GM12874 (cell line): Measurements from ENCODE around the gene RFTN2.

Experiments
- TF ChIP-seq, protein P1 (sequence below): IDR thresholded peaks from 2 replicates; pipeline ENCODE4 v1.5.1; 2011; ENCODE audit warnings: low read depth, mild to moderate bottlenecking, control low read depth, low read length, moderate library complexity; ENCODE audit not compliant: insufficient read depth

RFTN2 gene

DNA sequence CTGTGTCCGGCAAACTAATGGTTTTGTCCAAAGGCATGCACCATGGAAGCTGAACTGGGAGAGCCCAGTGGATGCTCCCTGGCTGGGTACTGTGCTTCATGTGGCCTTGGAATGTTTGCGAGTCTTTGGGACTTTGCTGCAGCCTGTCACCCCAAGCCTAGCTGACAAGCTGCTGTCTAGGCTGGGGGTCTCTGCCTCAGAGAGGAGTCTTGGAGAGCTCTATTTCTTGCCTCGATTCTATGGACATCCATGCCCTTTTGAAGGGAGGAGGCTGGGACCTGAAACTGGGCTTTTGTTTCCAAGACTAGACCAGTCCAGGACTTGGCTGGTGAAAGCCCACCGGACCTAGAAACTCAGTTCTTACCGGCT is 31.4 kb upstream of the RFTN2 start:
- TF ChIP-seq, protein P1, sequence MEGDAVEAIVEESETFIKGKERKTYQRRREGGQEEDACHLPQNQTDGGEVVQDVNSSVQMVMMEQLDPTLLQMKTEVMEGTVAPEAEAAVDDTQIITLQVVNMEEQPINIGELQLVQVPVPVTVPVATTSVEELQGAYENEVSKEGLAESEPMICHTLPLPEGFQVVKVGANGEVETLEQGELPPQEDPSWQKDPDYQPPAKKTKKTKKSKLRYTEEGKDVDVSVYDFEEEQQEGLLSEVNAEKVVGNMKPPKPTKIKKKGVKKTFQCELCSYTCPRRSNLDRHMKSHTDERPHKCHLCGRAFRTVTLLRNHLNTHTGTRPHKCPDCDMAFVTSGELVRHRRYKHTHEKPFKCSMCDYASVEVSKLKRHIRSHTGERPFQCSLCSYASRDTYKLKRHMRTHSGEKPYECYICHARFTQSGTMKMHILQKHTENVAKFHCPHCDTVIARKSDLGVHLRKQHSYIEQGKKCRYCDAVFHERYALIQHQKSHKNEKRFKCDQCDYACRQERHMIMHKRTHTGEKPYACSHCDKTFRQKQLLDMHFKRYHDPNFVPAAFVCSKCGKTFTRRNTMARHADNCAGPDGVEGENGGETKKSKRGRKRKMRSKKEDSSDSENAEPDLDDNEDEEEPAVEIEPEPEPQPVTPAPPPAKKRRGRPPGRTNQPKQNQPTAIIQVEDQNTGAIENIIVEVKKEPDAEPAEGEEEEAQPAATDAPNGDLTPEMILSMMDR, result no peak

DNA sequence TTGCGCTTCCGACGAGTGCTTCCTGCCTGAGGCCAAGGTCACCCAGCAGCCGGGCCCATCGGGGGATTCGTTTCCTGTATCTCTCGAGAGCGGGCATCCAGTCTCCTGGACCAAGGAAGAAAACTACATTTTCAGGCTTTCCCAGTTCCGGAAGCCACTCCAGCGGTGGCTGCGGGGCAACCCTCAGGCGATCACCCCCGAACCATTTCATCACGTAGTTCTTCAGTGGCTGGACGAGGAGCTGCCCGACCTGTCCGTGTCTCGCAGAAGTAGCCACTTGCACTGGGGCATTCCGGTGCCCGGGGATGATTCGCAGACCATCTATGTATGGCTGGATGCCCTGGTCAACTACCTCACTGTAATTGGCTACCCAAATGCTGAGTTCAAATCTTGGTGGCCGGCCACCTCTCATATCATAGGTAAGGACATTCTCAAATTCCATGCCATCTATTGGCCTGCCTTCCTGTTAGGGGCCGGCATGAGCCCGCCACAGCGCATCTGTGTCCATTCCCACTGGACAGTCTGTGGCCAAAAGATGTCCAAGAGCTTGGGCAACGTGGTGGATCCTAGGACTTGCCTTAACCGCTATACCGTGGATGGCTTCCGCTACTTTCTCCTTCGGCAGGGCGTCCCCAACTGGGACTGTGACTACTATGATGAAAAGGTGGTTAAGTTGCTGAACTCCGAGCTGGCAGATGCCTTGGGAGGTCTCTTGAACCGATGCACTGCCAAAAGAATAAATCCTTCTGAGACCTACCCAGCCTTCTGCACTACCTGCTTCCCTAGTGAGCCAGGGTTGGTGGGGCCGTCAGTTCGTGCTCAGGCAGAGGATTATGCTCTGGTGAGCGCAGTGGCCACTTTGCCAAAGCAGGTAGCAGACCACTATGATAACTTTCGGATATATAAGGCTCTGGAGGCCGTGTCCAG is 30.8 kb upstream of the RFTN2 start:
- TF ChIP-seq, protein P1, result no peak

DNA sequence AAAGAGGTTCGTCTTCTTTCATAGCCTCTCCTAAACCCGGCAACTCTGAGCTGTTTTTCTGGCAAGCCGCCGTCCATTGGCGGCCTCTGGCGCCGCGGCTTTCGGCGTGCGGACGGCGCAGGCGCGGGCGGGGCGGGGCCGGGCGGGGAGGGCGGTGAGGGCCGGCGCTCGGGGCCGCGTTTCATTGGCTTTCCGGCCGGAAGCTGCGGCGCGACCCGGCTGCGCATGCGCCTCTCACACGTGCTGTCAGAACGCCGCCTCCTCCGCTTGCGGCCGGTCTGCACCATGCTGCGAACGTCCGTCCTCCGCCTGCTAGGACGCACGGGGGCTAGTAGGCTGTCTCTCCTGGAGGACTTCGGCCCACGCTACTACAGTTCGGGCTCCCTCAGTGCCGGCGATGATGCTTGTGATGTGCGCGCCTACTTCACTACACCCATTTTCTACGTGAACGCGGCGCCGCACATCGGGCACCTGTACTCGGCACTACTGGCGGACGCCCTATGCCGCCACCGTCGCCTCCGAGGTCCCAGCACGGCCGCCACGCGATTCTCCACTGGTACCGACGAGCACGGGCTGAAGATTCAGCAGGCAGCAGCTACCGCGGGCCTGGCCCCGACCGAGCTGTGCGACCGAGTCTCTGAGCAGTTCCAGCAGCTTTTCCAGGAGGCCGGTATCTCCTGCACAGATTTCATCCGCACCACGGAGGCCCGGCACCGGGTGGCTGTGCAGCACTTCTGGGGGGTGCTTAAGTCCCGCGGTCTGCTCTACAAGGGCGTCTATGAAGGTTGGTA is 29.9 kb upstream of the RFTN2 start, which contains the start of gene MARS2:
Gene MARS2, plus strand, starts transcription at position 249 of the 791 bp plus-strand sequence. Its CDS starts 37 bp downstream, at position 286.
- TF ChIP-seq, protein P1, result no peak

DNA sequence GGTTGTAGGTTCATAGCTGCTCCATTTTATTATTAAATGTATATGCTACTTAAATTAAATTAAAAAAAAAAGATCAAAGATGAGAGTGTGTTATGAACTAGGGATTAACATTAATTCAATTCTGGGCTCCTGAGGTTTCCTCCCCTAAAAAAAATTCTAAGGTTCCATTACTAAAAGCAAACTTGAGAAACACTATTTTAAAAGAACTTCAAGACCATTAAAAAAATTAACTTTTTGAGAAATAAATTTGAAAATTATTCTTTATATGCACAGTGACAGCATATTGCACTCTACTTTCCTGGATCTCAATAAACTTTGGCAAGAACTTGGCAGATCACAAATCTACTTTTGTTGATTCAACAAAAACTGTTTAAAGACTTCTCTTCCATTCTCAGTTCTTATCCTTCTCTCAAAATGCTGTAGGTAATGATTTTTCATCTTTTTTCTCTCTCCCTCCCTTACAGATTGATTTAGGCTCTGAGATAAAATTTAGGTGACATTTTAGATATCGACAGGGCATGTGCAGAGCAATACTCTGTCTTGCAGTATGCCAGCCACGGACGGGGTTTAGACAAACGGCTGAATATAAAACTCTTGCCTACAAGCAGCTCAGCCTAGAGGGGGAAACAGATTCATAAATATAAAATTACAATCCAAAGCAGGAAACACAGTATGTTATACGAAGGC is 29.2 kb upstream of the RFTN2 start:
- TF ChIP-seq, protein P1, result no peak

DNA sequence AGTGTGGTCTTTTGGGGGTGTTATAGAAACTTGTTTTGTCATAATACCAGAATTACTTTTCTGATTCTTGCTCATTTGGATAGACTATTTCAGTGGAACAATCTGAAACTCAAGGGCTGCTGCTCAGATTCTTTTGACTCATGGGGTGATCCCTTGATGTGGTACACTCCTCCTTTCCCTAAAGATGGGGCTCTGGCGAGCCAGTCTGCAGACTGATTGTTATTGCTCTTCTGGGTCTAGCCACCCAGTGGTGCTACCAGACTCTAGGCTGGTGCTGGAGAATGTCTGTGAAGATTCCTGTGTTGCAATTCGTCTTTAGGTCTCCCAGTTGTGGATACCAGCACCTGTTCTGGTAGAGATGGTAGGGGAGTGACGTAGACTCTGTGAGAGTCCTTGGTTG is 25.6 kb upstream of the RFTN2 start:
- TF ChIP-seq, protein P1, result no peak

DNA sequence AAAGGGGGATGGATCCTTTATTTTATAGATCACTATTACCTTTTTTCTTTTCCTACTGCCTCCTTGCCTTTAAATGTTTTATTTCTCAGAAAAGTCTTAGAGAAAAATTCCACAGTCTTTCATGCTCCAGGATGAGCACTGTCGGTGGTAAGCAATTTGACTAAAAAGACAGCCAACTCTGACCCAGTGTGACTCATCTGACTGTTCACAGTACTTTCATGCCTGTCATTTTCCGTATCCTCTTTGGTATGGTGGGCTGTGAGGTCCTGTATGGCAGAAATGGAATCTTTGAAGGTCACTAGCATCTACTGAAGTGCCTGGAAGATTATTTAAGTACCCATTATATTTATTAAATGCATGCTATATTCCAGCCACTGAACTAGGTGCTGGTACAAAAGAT is 2.1 kb upstream of the RFTN2 start:
- TF ChIP-seq, protein P1, result no peak

DNA sequence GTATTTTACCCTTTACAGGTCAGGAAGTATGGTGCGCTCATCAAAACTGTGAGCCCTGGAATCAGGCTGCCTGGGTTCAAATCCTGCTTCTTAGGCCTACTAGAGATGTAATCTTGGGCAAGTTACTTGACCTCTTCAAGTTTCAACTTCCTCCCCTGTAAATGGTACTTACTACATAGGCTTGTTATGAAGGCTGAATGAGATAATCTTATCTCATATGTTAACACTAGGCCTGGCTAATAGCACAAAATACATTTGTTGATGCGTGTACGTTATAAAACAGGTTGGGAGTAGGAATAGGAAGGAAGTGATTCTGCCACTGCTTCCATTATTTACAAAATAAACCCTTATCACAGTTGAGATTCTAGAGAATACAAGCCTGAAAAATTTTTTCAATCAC is 1.7 kb upstream of the RFTN2 start:
- TF ChIP-seq, protein P1, result no peak
